ENCODE measurements around the gene RPL36A.

The RPL36A gene

GRCh38 chrX:101393530-101394305 is 2.9 kb downstream of the RPL36A start:
- DNase-seq, result no peak

- DNase-seq, result no peak
Measured at GRCh38 chrX:101394372-101394771, 3.6 kb downstream of the RPL36A start.

- no peak for DNase-seq
Measured at GRCh38 chrX:101395789-101396188, 5.0 kb downstream of the RPL36A start.

GRCh38 chrX:101397779-101398178 is 7.0 kb downstream of the RPL36A start:
- DNase-seq, result no peak

GRCh38 chrX:101398694-101399093 is 7.9 kb downstream of the RPL36A start:
- no peak for DNase-seq

GRCh38 chrX:101399825-101400224 is 9.0 kb downstream of the RPL36A start:
- DNase-seq, result no peak

- no peak for DNase-seq
Measured at GRCh38 chrX:101407167-101407747, 16.4 kb downstream of the RPL36A start.

- peak; percentile 85 for DNase-seq
Measured at GRCh38 chrX:101407748-101408531, 17.1 kb downstream of the RPL36A start, which contains the start of the genes GLA and HNRNPH2. GLA (minus strand) TSS chrX:101407925; CDS start chrX:101407903, 22 bp downstream. HNRNPH2 (plus strand) TSS chrX:101408222; CDS start chrX:101411989, 3,767 bp downstream.

GRCh38 chrX:101408532-101408841 is 17.7 kb downstream of the RPL36A start:
- DNase-seq, result no peak

GRCh38 chrX:101409043-101409442 is 18.2 kb downstream of the RPL36A start:
- DNase-seq, result no peak

- DNase-seq, result no peak
Measured at GRCh38 chrX:101410461-101410860, 19.6 kb downstream of the RPL36A start.

- DNase-seq, result no peak
Measured at GRCh38 chrX:101411984-101412383, 21.2 kb downstream of the RPL36A start.

GRCh38 chrX:101415180-101416145 is 24.7 kb downstream of the RPL36A start:
- DNase-seq, result peak; percentile 54

GRCh38 chrX:101416691-101417090 is 25.9 kb downstream of the RPL36A start:
- DNase-seq, result no peak

- DNase-seq, result no peak
Measured at GRCh38 chrX:101417190-101417589, 26.4 kb downstream of the RPL36A start.

GRCh38 chrX:101417981-101418841 is 27.4 kb downstream of the RPL36A start:
- DNase-seq, result peak; percentile 43

- DNase-seq, result no peak
Measured at GRCh38 chrX:101419489-101419888, 28.7 kb downstream of the RPL36A start.

- DNase-seq, result no peak
Measured at GRCh38 chrX:101427954-101428353, 37.1 kb downstream of the RPL36A start.

GRCh38 chrX:101429934-101430333 is 39.1 kb downstream of the RPL36A start:
- DNase-seq, result no peak

- no peak for DNase-seq
Measured at GRCh38 chrX:101430457-101431078, 39.8 kb downstream of the RPL36A start.

- no peak for DNase-seq
Measured at GRCh38 chrX:101442085-101442484, 51.3 kb downstream of the RPL36A start.
